Tibial nerve (tissue), 4 donors: ENCODE data around the gene NCOA3. TPM values are rescaled to one million over a fixed set of nuclear protein-coding genes. Genes with fewer than 3 reads are reported as not detected.

ENCODE experiments used
- DNase-seq, 2 donors: peaks; one replicate each; pipeline ENCODE4 v3.0.0-alpha.2; 2019; ENCODE audit warnings: low spot score in 2 of 2
- H3K27ac ChIP-seq, 4 donors: fragments of 200-600 bp; sonication (generic) in 3 of 4; one replicate each; pipeline ENCODE4 v1.5.1; 2017 to 2019; ENCODE audit warnings: mild to moderate bottlenecking in 1 of 4
- H3K27me3 ChIP-seq, 2 donors: fragments of 200-600 bp; sonication (generic) in 1 of 2; one replicate each; pipeline versions ENCODE4 v1.5.1 to v1.6.0; 2017 to 2019
- H3K36me3 ChIP-seq, 3 donors: fragments of 200-600 bp; sonication (generic); one replicate each; pipeline ENCODE4 v1.5.1; 2018 to 2019
- H3K4me1 ChIP-seq, 4 donors: fragments of 200-600 bp; sonication (generic) in 3 of 4; one replicate each; pipeline ENCODE4 v1.5.1; 2017 to 2019
- H3K4me3 ChIP-seq, 4 donors: fragments of 200-600 bp; sonication (generic) in 3 of 4; one replicate each; pipeline ENCODE4 v1.5.1; 2017 to 2019; ENCODE audit warnings: mild to moderate bottlenecking in 1 of 4, moderate library complexity in 1 of 4
- H3K9me3 ChIP-seq, 4 donors: fragments of 200-600 bp; sonication (generic) in 3 of 4; one replicate each; pipeline ENCODE4 v1.5.1; 2017 to 2019
- EP300 ChIP-seq, 2 donors: sonication (generic); formaldehyde crosslinking; IDR thresholded peaks; one replicate each; pipeline ENCODE4 v1.6.1; 2017; ENCODE audit warnings: antibody characterized with exemption in 2 of 2, mild to moderate bottlenecking in 1 of 2
- POLR2A ChIP-seq, 2 donors: fragments of 450-650 bp; IDR thresholded peaks; one replicate each; pipeline ENCODE4 v1.6.1; 2017; ENCODE audit warnings: antibody characterized with exemption in 2 of 2, mild to moderate bottlenecking in 2 of 2, moderate library complexity in 2 of 2
- WGBS, 2 donors: methylation state at CpG; one replicate each; pipeline ENCODE4 v1.1.5; 2018; 5-methylcytosine and 5-hydroxymethylcytosine counted together
- total RNA-seq, 4 donors: library from RNA; depleted of rRNA; stranded (reverse); fragments of >200 nt; gene quantifications; one replicate each; pipeline ENCODE4 v1.1.0, GENCODE V29; 2016
- TF ChIP-seq, protein P1 (sequence below), 5 experiments: fragments of 200-600 bp in 3 of 5; fragments of 450-650 bp in 2 of 5; sonication (generic) in 3 of 5; IDR thresholded peaks; one replicate each; pipeline ENCODE4 v1.5.1; 2016 to 2019; ENCODE audit warnings: antibody characterized with exemption in 5 of 5, mild to moderate bottlenecking in 3 of 5, moderate library complexity in 2 of 5

Gene NCOA3
- total RNA-seq, 4 donors from 2014 or later = 38.0 to 48.9 (median 40.7) TPM

DNA sequence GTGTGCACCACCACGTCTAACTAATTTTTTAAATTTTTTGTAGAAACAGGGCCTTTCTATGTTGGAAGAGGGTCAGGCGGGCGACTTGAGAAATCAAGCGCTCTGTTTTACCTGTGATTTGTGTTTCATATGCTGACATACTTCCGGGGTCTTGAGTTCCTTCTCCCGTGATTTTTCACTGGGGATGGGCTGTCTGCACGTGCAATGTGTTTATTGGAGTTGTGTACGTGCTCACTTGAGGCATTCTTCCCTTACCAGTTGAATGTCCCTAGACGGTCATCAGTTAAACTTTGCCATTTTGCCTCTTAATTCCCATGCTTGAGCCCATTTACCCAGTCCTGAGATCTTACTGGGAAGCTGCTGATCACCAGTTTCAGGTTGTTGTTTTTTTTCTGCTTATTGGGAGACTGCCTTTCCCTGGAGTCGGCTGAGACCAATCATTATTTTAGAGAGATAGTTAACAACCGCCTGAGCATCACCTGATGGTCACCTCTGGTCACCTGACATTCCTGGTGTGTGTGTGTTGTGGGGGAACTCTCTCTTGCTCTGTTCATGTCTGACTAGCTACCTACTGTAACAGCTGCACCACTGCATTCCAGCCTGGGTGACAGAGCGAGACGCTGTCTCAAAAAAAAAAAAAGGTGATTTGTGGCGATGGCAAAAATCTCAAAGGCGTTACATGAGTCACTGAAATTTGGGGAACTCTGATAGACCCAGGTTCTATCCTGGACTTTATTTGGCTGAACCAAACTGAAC, 34.8 kb upstream of the NCOA3 start:
- Histone ChIP-seq H3K36me3 (no peaks in the 10 kb centered on the region), H3K27me3 (no peaks in the 10 kb centered on the region), H3K4me3 (no peak overlapping the region), H3K27ac (no peak overlapping the region), H3K9me3 (no peaks in the 10 kb centered on the region), H3K4me1 (peaks cover 0 to 22% (median 4%) of the 10 kb centered on the region in 4 donors)
- TF ChIP-seq POLR2A (IDR thresholded peaks at IDR 0.05) = no peak
- TF ChIP-seq, protein P1, sequence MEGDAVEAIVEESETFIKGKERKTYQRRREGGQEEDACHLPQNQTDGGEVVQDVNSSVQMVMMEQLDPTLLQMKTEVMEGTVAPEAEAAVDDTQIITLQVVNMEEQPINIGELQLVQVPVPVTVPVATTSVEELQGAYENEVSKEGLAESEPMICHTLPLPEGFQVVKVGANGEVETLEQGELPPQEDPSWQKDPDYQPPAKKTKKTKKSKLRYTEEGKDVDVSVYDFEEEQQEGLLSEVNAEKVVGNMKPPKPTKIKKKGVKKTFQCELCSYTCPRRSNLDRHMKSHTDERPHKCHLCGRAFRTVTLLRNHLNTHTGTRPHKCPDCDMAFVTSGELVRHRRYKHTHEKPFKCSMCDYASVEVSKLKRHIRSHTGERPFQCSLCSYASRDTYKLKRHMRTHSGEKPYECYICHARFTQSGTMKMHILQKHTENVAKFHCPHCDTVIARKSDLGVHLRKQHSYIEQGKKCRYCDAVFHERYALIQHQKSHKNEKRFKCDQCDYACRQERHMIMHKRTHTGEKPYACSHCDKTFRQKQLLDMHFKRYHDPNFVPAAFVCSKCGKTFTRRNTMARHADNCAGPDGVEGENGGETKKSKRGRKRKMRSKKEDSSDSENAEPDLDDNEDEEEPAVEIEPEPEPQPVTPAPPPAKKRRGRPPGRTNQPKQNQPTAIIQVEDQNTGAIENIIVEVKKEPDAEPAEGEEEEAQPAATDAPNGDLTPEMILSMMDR (IDR thresholded peaks at IDR 0.05) = no peak
- TF ChIP-seq EP300 (IDR thresholded peaks at IDR 0.05) = no peak
- DNase-seq = no peak
- 93 to 94% methylated on average over 15 of the region's 15 CpGs for WGBS, 2 donors

DNA sequence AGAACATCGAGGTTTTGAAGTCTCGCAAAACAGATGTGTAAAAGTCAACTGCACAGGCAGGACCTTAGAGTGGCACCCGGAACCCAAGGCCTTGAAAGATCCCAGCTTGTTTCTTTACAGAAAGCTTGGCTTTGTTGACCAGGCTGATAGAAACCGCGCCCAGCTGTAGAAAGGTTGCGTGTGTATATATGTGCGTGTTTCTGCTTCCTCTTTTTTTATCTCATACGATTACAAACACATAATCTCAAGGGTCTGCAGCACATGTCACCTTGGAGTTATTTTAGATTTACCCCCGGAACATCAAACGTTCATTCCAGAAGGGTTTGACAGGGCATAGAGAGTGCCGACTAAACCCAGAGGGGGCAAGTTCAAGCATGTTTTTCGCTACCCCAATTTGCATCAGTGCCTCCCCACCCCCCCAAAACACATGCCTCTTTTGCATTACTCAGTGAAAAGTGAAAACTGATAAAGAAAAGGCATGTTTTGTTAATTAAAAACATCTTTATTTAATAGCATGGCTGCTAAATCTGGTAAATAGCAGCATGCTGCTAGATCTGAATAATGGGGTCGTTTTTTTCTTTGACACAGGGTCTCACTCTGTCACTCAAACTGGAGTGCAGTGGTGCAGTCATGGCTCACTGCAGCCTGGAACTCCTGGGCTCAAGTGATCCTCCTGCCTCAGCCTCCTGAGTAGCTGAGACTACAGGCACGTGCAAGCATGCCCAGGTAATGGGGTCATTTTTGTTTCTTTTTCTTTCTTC, 33.2 kb upstream of the NCOA3 start:
- TF ChIP-seq, protein P1 (IDR thresholded peaks at IDR 0.05) = no peak
- TF ChIP-seq EP300 (IDR thresholded peaks at IDR 0.05) = no peak
- TF ChIP-seq POLR2A (IDR thresholded peaks at IDR 0.05) = no peak
- Histone ChIP-seq H3K27me3 (no peaks in the 10 kb centered on the region), H3K9me3 (no peaks in the 10 kb centered on the region), H3K4me3 (no peak overlapping the region), H3K36me3 (no peaks in the 10 kb centered on the region), H3K4me1 (peaks cover 0 to 21% (median 4%) of the 10 kb centered on the region in 4 donors), H3K27ac (peak overlapping the region in 1 of 4 donors; percentile 40)
- WGBS, 2 donors = 66 to 71% methylated on average over 14 of the region's 14 CpGs
- DNase-seq = no peak

DNA sequence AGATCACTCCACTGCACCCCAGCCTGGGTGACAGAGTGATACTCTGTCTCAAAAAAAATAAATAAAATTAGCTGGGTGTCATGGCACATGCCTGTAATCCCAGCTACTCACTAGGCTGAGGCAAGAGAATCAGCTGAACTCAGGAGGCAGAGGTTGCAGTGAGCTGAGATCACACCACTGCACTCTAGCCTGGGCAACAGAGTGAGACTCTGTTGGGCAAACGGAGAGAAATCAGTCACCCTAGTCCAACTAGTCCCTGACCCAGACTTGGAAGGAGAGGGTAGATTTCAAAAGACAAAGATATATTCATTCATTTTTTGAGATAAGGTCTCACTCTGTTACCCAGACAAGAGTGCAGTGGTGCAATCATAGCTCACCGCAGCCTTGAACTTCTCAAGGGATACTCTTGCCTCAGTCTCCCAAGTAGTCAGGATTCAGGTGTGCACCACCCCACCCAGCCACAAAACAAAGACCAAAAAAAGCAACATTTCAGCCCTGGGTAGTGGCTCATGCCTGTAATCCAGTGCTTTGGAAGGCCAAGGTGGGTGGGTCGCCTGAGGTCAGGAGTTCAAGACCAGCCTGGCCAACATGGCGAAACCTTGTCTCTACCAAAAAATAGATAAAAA, 26.2 kb upstream of the NCOA3 start:
- Histone ChIP-seq H3K36me3 (no peaks in the 10 kb centered on the region), H3K4me1 (no peaks in the 10 kb centered on the region), H3K27me3 (no peaks in the 10 kb centered on the region), H3K27ac (no peak overlapping the region), H3K9me3 (no peaks in the 10 kb centered on the region), H3K4me3 (no peak overlapping the region)
- no peak for DNase-seq
- TF ChIP-seq POLR2A (IDR thresholded peaks at IDR 0.05) (no peak), EP300 (IDR thresholded peaks at IDR 0.05) (no peak)
- TF ChIP-seq, protein P1 (IDR thresholded peaks at IDR 0.05) = no peak
- WGBS, 2 donors = 77 to 85% methylated on average over 4 of the region's 4 CpGs

DNA sequence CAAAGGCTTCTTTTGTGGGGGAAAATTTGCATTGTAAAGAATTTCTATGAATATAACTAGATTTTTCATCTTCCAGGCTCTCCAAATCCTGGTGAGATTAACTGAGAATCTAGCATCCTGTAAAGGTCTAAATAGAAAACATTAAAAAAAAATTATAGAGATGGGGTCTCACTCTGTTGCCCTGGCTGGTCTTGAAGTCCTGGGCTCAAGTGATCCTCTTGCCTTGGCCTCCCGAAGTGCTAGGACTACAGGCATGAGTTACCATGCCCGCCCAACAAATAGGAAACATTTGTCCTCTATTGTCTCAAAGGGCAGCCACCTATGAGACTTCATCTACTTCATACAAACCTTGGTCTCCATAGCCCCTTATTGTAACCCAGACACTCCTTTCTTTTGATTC, 25.2 kb upstream of the NCOA3 start:
- WGBS, 2 donors = 84 to 90% methylated on average over 2 of the region's 2 CpGs
- TF ChIP-seq EP300 (IDR thresholded peaks at IDR 0.05) (no peak), POLR2A (IDR thresholded peaks at IDR 0.05) (no peak)
- TF ChIP-seq, protein P1 (IDR thresholded peaks at IDR 0.05) = no peak
- Histone ChIP-seq H3K4me1 (no peaks in the 10 kb centered on the region), H3K27ac (no peak overlapping the region), H3K4me3 (no peak overlapping the region), H3K27me3 (no peaks in the 10 kb centered on the region), H3K36me3 (no peaks in the 10 kb centered on the region), H3K9me3 (no peaks in the 10 kb centered on the region)
- DNase-seq = no peak

DNA sequence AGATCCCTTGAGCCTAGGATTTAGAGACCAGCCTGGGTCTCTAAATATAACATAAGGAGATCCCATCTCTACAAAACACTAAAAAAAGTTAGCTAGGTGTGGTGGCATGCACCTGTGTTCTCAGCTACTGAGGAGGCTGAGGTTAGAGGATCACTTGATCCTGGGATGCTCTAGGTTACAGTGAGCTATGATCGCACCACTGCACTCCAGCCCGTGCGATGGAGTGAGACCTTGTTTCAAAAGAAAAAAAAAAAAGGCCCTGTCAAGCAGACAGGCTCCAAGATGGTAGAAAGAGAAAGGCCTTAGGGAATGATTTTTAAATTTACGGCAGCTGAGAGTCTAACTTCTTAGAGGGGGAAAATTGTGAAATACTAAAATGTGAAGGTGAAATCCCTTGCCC, 22.6 kb upstream of the NCOA3 start:
- no peaks in the 10 kb centered on the region for H3K36me3 ChIP-seq
- 93 to 98% methylated on average over 4 of the region's 4 CpGs for WGBS, 2 donors

More for the DNA sequence above, 22.6 kb upstream of the NCOA3 start:
- Histone ChIP-seq H3K27ac (no peak overlapping the region), H3K9me3 (no peaks in the 10 kb centered on the region), H3K4me3 (no peak overlapping the region), H3K27me3 (no peaks in the 10 kb centered on the region), H3K4me1 (no peaks in the 10 kb centered on the region)
- DNase-seq = no peak
- TF ChIP-seq EP300 (IDR thresholded peaks at IDR 0.05) (no peak), POLR2A (IDR thresholded peaks at IDR 0.05) (no peak)
- TF ChIP-seq, protein P1 (IDR thresholded peaks at IDR 0.05) = no peak
